HEK293 (cell line): ENCODE data around the gene BBC3.
A peak's percentile ranks its signal among the peaks of the same experiment; 100 is the strongest.
"Not testable (repeated sequence)": the region's sequence is repeated elsewhere in the genome, so short reads cannot be mapped to it uniquely, and the experiment has no call there.

Experiments used
- CTCF ChIA-PET: fragments of 350-600 bp; formaldehyde crosslinking; extraction: SDS; loops from one replicate; lab custom pipeline; 2021; ENCODE audit warnings: antibody characterized with exemption; lab: Yijun Ruan, JAX
- POLR2A ChIA-PET: fragments of 300-600 bp; formaldehyde crosslinking; extraction: SDS; loops from one replicate; lab custom pipeline; 2020; ENCODE audit warnings: antibody characterized with exemption, inconsistent platforms; lab: Yijun Ruan, JAX
- H3K27ac ChIP-seq: fragments of 200-500 bp; sonication (Bioruptor generic); 2 replicates; pipeline ENCODE4 v1.5.1; 2014; ENCODE audit warnings: low read depth, low read length, control low read depth, inconsistent platforms; ENCODE audit errors: extremely low read depth
- H3K36me3 ChIP-seq, 2 experiments: fragments of 200-500 bp in 1 of 2; sonication (Bioruptor generic) in 1 of 2; 1 replicate in 1 of 2; 2 replicates in 1 of 2; pipeline ENCODE4 v1.5.1; 2014 to 2017; ENCODE audit warnings: inconsistent platforms in 2 of 2, low read length in 2 of 2; ENCODE audit not compliant: control insufficient read depth in 2 of 2, insufficient read depth in 1 of 2
- H3K4me1 ChIP-seq: fragments of 200-500 bp; sonication (Bioruptor generic); 2 replicates; pipeline ENCODE4 v1.5.1; 2014; ENCODE audit warnings: mild to moderate bottlenecking, low read length, inconsistent platforms; ENCODE audit not compliant: control insufficient read depth, insufficient read depth
- H3K4me3 ChIP-seq: 2 replicates; pipeline ENCODE4 v1.5.1; 2011; ENCODE audit warnings: low read depth, mild to moderate bottlenecking, control low read depth, low read length, moderate library complexity
- H3K9me3 ChIP-seq: fragments of 200-500 bp; sonication (Bioruptor generic); 2 replicates; pipeline ENCODE4 v1.5.1; 2014; ENCODE audit warnings: low read depth, low read length, inconsistent platforms; ENCODE audit not compliant: control insufficient read depth, insufficient read depth
- GFI1B ChIP-seq: fragments of 450-650 bp; formaldehyde crosslinking; IDR thresholded peaks from 2 replicates; pipeline ENCODE4 v1.5.1; 2016; ENCODE audit warnings: missing biosample characterization, missing genetic modification characterization
- HOXC10 ChIP-seq: sonication (generic); formaldehyde crosslinking; IDR thresholded peaks from 2 replicates; pipeline ENCODE4 v1.8.1; 2023; ENCODE audit warnings: mild to moderate bottlenecking, missing genetic modification reagents
- HOXD13 ChIP-seq: sonication (generic); formaldehyde crosslinking; IDR thresholded peaks from 2 replicates; pipeline ENCODE4 v1.8.0; 2022; ENCODE audit warnings: missing genetic modification reagents, borderline replicate concordance
- ZFP69B ChIP-seq: fragments of 450-650 bp; formaldehyde crosslinking; IDR thresholded peaks from 2 replicates; pipeline ENCODE4 v1.5.1; 2016; ENCODE audit warnings: missing biosample characterization, missing genetic modification characterization
- ZNF121 ChIP-seq: fragments of 450-650 bp; formaldehyde crosslinking; IDR thresholded peaks from 2 replicates; pipeline ENCODE4 v1.5.1; 2016; ENCODE audit warnings: missing biosample characterization, missing genetic modification characterization
- ZNF133 ChIP-seq: fragments of 450-650 bp; formaldehyde crosslinking; IDR thresholded peaks from 2 replicates; pipeline ENCODE4 v1.5.1; 2016; ENCODE audit warnings: missing biosample characterization, missing genetic modification characterization
- ZNF266 ChIP-seq: fragments of 450-650 bp; formaldehyde crosslinking; IDR thresholded peaks from 2 replicates; pipeline ENCODE4 v1.5.1; 2016; ENCODE audit warnings: missing biosample characterization, missing genetic modification characterization, low read depth
- ZNF473 ChIP-seq: fragments of 450-650 bp; formaldehyde crosslinking; IDR thresholded peaks from 2 replicates; pipeline ENCODE4 v1.5.1; 2017; ENCODE audit warnings: missing biosample characterization, missing genetic modification characterization
- ZNF585B ChIP-seq: fragments of 450-650 bp; formaldehyde crosslinking; IDR thresholded peaks from 2 replicates; pipeline ENCODE4 v1.5.1; 2016; ENCODE audit warnings: missing biosample characterization, missing genetic modification characterization
- ZNF660 ChIP-seq: fragments of 450-650 bp; IDR thresholded peaks from 2 replicates; pipeline ENCODE4 v1.5.1; 2018; ENCODE audit warnings: missing biosample characterization, mild to moderate bottlenecking, missing genetic modification characterization
- ZNF664 ChIP-seq: fragments of 450-650 bp; formaldehyde crosslinking; IDR thresholded peaks from 2 replicates; pipeline ENCODE4 v1.5.1; 2016; ENCODE audit warnings: missing biosample characterization, missing genetic modification characterization
- ZNF791 ChIP-seq: fragments of 450-650 bp; formaldehyde crosslinking; IDR thresholded peaks from 2 replicates; pipeline ENCODE4 v1.5.1; 2016; ENCODE audit warnings: missing biosample characterization, missing genetic modification characterization
- ZSCAN30 ChIP-seq: fragments of 450-650 bp; IDR thresholded peaks from 2 replicates; pipeline ENCODE4 v1.5.1; 2018; ENCODE audit warnings: missing biosample characterization, mild to moderate bottlenecking, missing genetic modification characterization, moderate library complexity
- ZXDB ChIP-seq: fragments of 450-650 bp; formaldehyde crosslinking; IDR thresholded peaks from 2 replicates; pipeline ENCODE4 v1.5.1; 2016; ENCODE audit warnings: missing biosample characterization, missing genetic modification characterization
- TF ChIP-seq, protein P1 (sequence below): fragments of 450-650 bp; formaldehyde crosslinking; IDR thresholded peaks from 2 replicates; pipeline ENCODE4 v1.5.1; 2016; ENCODE audit warnings: missing biosample characterization, missing genetic modification characterization
- TF ChIP-seq, protein P2 (sequence below): fragments of 450-650 bp; formaldehyde crosslinking; IDR thresholded peaks from 2 replicates; pipeline ENCODE4 v1.5.1; 2016; ENCODE audit warnings: missing biosample characterization, missing genetic modification characterization
- TF ChIP-seq, protein P3 (sequence below): fragments of 450-650 bp; formaldehyde crosslinking; IDR thresholded peaks from 2 replicates; pipeline ENCODE4 v1.5.1; 2016; ENCODE audit warnings: missing biosample characterization, missing genetic modification characterization
- TF ChIP-seq, protein P4 (sequence below): fragments of 450-650 bp; formaldehyde crosslinking; IDR thresholded peaks from 2 replicates; pipeline ENCODE4 v1.5.1; 2016; ENCODE audit warnings: missing biosample characterization, missing genetic modification characterization, borderline replicate concordance
- TF ChIP-seq, protein P5 (sequence below): fragments of 450-650 bp; formaldehyde crosslinking; IDR thresholded peaks from 2 replicates; pipeline ENCODE4 v1.5.1; 2016; ENCODE audit warnings: missing biosample characterization, missing genetic modification characterization, low read depth

The BBC3 gene

DNA sequence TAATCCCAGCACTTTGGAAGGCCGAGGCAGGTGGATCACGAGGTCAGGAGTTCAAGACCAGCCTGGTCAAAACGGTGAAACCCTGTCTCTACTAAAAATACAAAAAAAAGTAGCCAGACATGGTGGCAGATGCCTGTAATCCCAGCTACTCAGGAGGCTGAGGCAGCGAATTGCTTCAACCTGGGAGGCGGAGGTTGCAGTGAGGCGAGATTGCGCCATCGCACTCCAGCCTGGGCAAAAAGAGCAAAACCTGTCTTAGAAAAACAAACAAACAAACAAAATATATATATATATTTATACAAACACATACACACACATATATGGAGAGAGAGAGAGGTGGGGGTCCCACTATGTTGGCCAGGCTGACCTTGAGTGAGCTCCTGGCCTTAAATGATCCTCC, 22.0 kb upstream of the BBC3 start:
- H3K27ac ChIP-seq = peak overlapping the region; percentile 64
- ChIA-PET CTCF (interaction anchor here (0.6 to 2.6 kb wide), 4 partner anchors 8 to 397 kb away, joined by 3 to 25 read pairs (median 3); no protein-coding TSS in a partner anchor), POLR2A (interaction anchor here (0.6 to 1.9 kb wide), 8 partner anchors 9 to 168 kb away, joined by 3 to 17 read pairs (median 4); partner anchors contain the start of genes INAFM1 and ZC3H4)

DNA sequence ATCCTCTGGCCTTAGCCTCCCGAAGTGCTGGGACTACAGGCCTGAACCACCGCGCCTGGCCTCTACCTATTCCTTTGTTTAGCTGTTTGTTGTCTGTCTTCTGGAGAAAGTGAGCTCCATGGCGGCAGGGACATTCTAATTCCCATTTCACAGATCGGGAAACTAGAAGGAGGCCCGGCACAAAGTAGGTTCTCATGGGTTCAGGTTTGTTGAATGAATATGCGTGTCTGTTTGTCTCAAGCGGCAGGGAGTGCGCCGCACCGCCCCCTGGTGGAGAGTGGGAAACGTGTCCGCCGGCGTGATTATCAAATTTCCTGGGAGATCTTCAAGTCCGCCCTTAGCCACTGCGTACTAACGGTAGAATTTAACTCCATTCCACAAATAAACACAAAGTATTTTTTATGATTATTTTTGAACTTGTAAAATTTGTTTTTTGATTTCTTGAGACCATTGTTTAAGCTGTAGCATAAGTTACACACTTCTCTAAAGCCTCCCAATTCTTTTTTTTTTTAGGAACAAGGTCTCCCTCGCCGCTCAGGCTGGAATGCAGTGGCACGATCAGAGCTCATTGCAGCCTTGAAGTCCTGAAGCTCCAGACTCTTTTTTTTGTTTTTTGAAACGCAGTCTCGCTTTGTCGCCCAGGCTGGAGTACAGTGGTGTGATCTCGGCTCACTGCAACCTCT, 16.4 kb upstream of the BBC3 start:
- Histone ChIP-seq H3K4me3 (no peak overlapping the region), H3K4me1 (peaks cover 10% of the 10 kb centered on the region), H3K9me3 (no peaks in the 10 kb centered on the region), H3K27ac (no peak overlapping the region), H3K36me3 (no peaks in the 10 kb centered on the region)
- ChIA-PET POLR2A (interaction anchor here (1.6 to 2.8 kb wide), 2 partner anchors 21 to 27 kb away, joined by 5 to 16 read pairs; partner anchors contain the start of gene INAFM1), CTCF (interaction anchor here (0.6 to 6.8 kb wide), 38 partner anchors 9 to 1272 kb away, joined by 3 to 316 read pairs (median 5); partner anchors contain the start of genes CCDC9 and ZC3H4)
- no peak for TF ChIP-seq HOXD13 (CRISPR knock-in tag)
- no peak for TF ChIP-seq ZNF585B (tag by site-specific recombination)
- TF ChIP-seq, protein P1, sequence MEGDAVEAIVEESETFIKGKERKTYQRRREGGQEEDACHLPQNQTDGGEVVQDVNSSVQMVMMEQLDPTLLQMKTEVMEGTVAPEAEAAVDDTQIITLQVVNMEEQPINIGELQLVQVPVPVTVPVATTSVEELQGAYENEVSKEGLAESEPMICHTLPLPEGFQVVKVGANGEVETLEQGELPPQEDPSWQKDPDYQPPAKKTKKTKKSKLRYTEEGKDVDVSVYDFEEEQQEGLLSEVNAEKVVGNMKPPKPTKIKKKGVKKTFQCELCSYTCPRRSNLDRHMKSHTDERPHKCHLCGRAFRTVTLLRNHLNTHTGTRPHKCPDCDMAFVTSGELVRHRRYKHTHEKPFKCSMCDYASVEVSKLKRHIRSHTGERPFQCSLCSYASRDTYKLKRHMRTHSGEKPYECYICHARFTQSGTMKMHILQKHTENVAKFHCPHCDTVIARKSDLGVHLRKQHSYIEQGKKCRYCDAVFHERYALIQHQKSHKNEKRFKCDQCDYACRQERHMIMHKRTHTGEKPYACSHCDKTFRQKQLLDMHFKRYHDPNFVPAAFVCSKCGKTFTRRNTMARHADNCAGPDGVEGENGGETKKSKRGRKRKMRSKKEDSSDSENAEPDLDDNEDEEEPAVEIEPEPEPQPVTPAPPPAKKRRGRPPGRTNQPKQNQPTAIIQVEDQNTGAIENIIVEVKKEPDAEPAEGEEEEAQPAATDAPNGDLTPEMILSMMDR (tag by site-specific recombination) = peak; percentile 77
- TF ChIP-seq ZNF266 (tag by site-specific recombination) = no peak
- peak; percentile 100 for TF ChIP-seq ZNF664 (tag by site-specific recombination)
- TF ChIP-seq, protein P2, sequence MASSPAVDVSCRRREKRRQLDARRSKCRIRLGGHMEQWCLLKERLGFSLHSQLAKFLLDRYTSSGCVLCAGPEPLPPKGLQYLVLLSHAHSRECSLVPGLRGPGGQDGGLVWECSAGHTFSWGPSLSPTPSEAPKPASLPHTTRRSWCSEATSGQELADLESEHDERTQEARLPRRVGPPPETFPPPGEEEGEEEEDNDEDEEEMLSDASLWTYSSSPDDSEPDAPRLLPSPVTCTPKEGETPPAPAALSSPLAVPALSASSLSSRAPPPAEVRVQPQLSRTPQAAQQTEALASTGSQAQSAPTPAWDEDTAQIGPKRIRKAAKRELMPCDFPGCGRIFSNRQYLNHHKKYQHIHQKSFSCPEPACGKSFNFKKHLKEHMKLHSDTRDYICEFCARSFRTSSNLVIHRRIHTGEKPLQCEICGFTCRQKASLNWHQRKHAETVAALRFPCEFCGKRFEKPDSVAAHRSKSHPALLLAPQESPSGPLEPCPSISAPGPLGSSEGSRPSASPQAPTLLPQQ (tag by site-specific recombination) = no peak
- no peak for TF ChIP-seq ZNF133 (tag by site-specific recombination)
- TF ChIP-seq, protein P3, sequence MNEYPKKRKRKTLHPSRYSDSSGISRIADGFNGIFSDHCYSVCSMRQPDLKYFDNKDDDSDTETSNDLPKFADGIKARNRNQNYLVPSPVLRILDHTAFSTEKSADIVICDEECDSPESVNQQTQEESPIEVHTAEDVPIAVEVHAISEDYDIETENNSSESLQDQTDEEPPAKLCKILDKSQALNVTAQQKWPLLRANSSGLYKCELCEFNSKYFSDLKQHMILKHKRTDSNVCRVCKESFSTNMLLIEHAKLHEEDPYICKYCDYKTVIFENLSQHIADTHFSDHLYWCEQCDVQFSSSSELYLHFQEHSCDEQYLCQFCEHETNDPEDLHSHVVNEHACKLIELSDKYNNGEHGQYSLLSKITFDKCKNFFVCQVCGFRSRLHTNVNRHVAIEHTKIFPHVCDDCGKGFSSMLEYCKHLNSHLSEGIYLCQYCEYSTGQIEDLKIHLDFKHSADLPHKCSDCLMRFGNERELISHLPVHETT (tag by site-specific recombination) = no peak
- TF ChIP-seq ZNF660 (tag by site-specific recombination) = peak; percentile 77; the same call in 1 of the 2 replicates
- TF ChIP-seq, protein P4, sequence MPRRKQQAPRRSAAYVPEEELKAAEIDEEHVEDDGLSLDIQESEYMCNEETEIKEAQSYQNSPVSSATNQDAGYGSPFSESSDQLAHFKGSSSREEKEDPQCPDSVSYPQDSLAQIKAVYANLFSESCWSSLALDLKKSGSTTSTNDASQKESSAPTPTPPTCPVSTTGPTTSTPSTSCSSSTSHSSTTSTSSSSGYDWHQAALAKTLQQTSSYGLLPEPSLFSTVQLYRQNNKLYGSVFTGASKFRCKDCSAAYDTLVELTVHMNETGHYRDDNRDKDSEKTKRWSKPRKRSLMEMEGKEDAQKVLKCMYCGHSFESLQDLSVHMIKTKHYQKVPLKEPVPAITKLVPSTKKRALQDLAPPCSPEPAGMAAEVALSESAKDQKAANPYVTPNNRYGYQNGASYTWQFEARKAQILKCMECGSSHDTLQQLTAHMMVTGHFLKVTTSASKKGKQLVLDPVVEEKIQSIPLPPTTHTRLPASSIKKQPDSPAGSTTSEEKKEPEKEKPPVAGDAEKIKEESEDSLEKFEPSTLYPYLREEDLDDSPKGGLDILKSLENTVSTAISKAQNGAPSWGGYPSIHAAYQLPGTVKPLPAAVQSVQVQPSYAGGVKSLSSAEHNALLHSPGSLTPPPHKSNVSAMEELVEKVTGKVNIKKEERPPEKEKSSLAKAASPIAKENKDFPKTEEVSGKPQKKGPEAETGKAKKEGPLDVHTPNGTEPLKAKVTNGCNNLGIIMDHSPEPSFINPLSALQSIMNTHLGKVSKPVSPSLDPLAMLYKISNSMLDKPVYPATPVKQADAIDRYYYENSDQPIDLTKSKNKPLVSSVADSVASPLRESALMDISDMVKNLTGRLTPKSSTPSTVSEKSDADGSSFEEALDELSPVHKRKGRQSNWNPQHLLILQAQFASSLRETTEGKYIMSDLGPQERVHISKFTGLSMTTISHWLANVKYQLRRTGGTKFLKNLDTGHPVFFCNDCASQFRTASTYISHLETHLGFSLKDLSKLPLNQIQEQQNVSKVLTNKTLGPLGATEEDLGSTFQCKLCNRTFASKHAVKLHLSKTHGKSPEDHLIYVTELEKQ (tag by site-specific recombination) = no peak
- TF ChIP-seq GFI1B (tag by site-specific recombination) = no peak
- no peak for TF ChIP-seq ZNF473 (tag by site-specific recombination)
- TF ChIP-seq ZFP69B = peak; percentile 29; the same call in 1 of the 2 replicates
- no peak for TF ChIP-seq HOXC10 (CRISPR knock-in tag)
- TF ChIP-seq, protein P5, sequence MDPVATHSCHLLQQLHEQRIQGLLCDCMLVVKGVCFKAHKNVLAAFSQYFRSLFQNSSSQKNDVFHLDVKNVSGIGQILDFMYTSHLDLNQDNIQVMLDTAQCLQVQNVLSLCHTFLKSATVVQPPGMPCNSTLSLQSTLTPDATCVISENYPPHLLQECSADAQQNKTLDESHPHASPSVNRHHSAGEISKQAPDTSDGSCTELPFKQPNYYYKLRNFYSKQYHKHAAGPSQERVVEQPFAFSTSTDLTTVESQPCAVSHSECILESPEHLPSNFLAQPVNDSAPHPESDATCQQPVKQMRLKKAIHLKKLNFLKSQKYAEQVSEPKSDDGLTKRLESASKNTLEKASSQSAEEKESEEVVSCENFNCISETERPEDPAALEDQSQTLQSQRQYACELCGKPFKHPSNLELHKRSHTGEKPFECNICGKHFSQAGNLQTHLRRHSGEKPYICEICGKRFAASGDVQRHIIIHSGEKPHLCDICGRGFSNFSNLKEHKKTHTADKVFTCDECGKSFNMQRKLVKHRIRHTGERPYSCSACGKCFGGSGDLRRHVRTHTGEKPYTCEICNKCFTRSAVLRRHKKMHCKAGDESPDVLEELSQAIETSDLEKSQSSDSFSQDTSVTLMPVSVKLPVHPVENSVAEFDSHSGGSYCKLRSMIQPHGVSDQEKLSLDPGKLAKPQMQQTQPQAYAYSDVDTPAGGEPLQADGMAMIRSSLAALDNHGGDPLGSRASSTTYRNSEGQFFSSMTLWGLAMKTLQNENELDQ = no peak
- no peak for TF ChIP-seq ZNF791 (tag by site-specific recombination)
- TF ChIP-seq ZSCAN30 (tag by site-specific recombination) = peak; percentile 18; the same call in 1 of the 2 replicates
- 0 out of 2 replicates have a peak, but pooled peaks have one; percentile 34 for TF ChIP-seq ZXDB (tag by site-specific recombination)

More for the DNA sequence above, 22.0 kb upstream of the BBC3 start:
- H3K9me3 ChIP-seq, H3K36me3 ChIP-seq, H3K4me3 ChIP-seq: not testable (repeated sequence)
- TF ChIP-seq, protein P1 (tag by site-specific recombination) = 0 out of 2 replicates have a peak, but pooled peaks have one; percentile 0
- 0 out of 2 replicates have a peak, but pooled peaks have one; percentile 89 for TF ChIP-seq ZNF121 (tag by site-specific recombination)
- H3K4me1 ChIP-seq = peaks cover 22% of the 10 kb centered on the region
